ENCODE results near the gene LCNL1.

Gene LCNL1

DNA sequence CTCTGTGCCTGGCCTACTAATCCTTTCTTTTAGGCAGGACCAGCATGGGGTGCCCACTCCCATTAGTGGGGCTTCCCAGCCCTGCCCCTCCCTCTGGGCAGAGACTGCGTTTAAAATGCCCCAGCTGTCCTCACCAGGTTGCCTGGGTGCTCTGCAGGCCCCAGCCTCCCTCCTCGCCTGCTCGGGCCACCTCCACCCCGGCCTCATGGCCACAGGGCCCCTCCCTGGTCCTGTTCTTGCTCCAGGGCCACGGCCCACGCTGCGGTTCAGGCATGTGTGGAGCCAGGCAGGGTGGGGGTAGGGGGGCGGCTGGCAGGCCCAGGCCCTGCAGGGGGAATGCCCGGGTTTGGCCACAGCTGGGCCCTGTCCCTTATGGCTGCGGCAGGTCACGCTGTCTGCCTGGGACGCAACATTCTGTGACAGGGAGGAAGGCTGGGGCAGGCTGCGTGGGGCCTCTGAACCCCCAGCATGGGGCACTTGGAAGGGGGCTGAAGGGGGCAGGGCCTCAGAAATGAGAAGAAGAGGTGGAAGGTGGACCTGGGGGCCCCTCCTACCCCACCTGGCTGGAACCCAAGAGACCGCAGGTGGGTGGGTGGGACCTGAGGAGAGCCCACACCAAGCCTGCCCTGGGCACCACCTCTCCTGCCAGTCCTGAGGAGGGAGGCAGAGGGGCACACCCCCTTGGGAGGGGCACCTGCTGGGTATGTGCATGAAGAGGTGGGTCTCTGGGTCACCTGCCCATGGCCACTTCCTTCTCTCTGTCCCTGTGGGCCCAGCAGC lies 31.1 kb upstream of the LCNL1 start, which contains the start of gene LCN12:
Gene LCN12 (plus strand): TSS at position 733 of the 780 bp plus-strand sequence. CDS start 55 bp downstream, outside the sequence.
- peak within 1 kb of the TSS in 1 of 2 donors; percentile 82 for H3K27ac Mint-ChIP-seq
- peaks cover 22 to 27% of the 10 kb centered on the region in 2 donors for H3K4me1 Mint-ChIP-seq (ENCODE audit: low read depth in 2 of 2)
- peaks cover 3 to 5% of the 10 kb centered on the region in 2 donors for H3K9me3 Mint-ChIP-seq
- H3K36me3 Mint-ChIP-seq (ENCODE audit: insufficient read depth): peaks cover 5% of the 10 kb centered on the region
- no peak within 1 kb of the TSS for H3K4me3 Mint-ChIP-seq
- ATAC-seq (replicated peaks) (no peak), DNase-seq (no peak)
- no peaks in the 10 kb centered on the region for H3K27me3 Mint-ChIP-seq

DNA sequence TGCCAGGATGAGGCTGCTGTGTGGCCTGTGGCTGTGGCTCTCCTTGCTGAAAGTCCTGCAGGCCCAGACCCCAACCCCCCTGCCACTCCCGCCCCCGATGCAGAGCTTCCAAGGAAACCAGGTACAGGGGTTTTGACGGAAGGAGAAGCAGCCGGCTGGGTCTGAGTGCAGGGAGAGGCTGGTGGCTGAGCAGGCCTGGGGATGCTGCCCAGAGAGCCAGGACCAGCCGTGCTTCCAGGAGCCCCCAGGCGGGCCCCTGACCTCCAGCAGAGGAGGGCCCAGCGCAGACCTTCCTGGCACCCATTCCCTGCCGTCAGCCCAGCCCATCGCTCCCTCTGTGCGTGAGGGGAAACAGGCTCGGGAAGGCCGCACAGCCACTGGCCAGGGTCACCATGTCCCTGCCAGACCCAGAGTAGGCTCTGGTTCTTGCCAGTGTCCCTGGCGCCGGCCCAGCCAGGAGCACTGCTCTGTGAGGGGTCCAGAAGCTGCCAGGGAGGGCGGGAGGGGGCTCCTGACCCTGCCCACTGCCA lies 30.4 kb upstream of the LCNL1 start:
- Mint-ChIP-seq H3K4me1 (ENCODE audit: low read depth in 2 of 2) (peaks cover 20 to 24% of the 10 kb centered on the region in 2 donors), H3K27ac (no peak overlapping the region), H3K9me3 (peaks cover 4 to 8% of the 10 kb centered on the region in 2 donors), H3K27me3 (no peaks in the 10 kb centered on the region), H3K36me3 (ENCODE audit: insufficient read depth) (peaks cover 5% of the 10 kb centered on the region), H3K4me3 (no peak overlapping the region)
- DNase-seq (no peak), ATAC-seq (replicated peaks) (no peak)

GRCh38 chr9:136952876-136953770 lies 29.7 kb upstream of the LCNL1 start:
- no peaks in the 10 kb centered on the region for H3K27me3 Mint-ChIP-seq
- H3K4me3 Mint-ChIP-seq: no peak overlapping the region
- peaks cover 5% of the 10 kb centered on the region for H3K36me3 Mint-ChIP-seq (ENCODE audit: insufficient read depth)
- ATAC-seq (replicated peaks): no peak
- peaks cover 4 to 8% of the 10 kb centered on the region in 2 donors for H3K9me3 Mint-ChIP-seq
- DNase-seq: no peak
- peaks cover 26% of the 10 kb centered on the region in 2 donors for H3K4me1 Mint-ChIP-seq (ENCODE audit: low read depth in 2 of 2)
- H3K27ac Mint-ChIP-seq: no peak overlapping the region

- H3K27ac Mint-ChIP-seq: no peak overlapping the region
- H3K4me1 Mint-ChIP-seq (ENCODE audit: low read depth in 2 of 2): peaks cover 23 to 30% of the 10 kb centered on the region in 2 donors
- no peaks in the 10 kb centered on the region for H3K36me3 Mint-ChIP-seq (ENCODE audit: insufficient read depth)
- peaks cover 4 to 8% of the 10 kb centered on the region in 2 donors for H3K9me3 Mint-ChIP-seq
- H3K27me3 Mint-ChIP-seq: no peaks in the 10 kb centered on the region
- DNase-seq (no peak), ATAC-seq (replicated peaks) (no peak)
- H3K4me3 Mint-ChIP-seq: no peak overlapping the region
These were observed 29.0 kb upstream of the LCNL1 start for GRCh38 chr9:136953771-136954269.

DNA sequence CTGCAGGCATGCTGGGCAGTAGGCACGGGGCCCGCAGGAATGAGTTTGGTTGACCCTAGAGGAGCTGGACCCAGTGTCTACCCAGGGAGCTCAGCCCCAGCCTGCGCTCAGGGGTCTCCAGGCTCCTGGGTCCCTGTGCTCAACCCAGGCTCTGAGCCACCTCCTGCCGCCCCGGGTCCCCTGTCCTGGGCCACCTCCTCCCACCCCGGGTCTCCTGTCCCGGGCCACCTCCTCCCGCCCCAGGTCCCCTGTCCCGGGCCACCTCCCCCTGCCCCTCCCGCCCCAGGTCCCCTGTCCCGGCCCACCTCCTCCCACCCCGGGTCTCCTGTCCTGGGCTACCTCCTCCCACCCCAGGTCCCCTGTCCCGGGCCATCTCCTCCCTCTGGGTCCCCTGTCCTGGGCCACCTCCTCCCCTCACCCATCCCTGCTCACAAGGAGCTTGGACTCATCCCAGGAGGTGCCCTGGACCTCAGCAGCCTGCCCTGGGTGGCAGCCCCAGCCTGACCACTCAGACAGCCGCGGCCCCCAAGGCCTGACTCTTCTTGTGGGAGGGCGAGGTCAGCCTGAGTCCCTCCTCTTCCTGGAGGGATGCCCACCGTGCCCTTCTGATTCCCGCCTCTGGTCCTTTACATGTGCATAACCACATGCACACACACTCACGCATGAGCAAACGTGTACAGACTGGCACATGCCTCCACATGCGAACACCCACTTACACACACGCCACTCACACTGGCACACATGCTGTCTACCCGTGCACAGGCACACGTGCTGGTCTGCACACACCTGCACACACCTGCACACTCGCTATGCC lies 28.3 kb upstream of the LCNL1 start:
- DNase-seq: no peak

GRCh38 chr9:136955202-136955942 lies 27.4 kb upstream of the LCNL1 start:
- Mint-ChIP-seq H3K36me3 (ENCODE audit: insufficient read depth) (peaks cover 4% of the 10 kb centered on the region), H3K9me3 (peaks cover 4 to 8% of the 10 kb centered on the region in 2 donors), H3K4me3 (no peak overlapping the region), H3K27me3 (no peaks in the 10 kb centered on the region), H3K4me1 (ENCODE audit: low read depth in 2 of 2) (peaks cover 28 to 37% of the 10 kb centered on the region in 2 donors), H3K27ac (no peak overlapping the region)
- no peak for DNase-seq
- no peak for ATAC-seq (replicated peaks)

More for the DNA sequence above, 28.3 kb upstream of the LCNL1 start:
- Mint-ChIP-seq H3K27me3 (no peaks in the 10 kb centered on the region), H3K36me3 (ENCODE audit: insufficient read depth) (no peaks in the 10 kb centered on the region), H3K4me3 (no peak overlapping the region), H3K9me3 (peaks cover 4 to 8% of the 10 kb centered on the region in 2 donors), H3K27ac (no peak overlapping the region), H3K4me1 (ENCODE audit: low read depth in 2 of 2) (peaks cover 26 to 35% of the 10 kb centered on the region in 2 donors)
- no peak for ATAC-seq (replicated peaks)

- peaks cover 4 to 8% of the 10 kb centered on the region in 2 donors for H3K9me3 Mint-ChIP-seq
- DNase-seq (no peak), ATAC-seq (replicated peaks) (no peak)
- H3K27ac Mint-ChIP-seq: no peak overlapping the region
- no peaks in the 10 kb centered on the region for H3K27me3 Mint-ChIP-seq
- peaks cover 33 to 41% of the 10 kb centered on the region in 2 donors for H3K4me1 Mint-ChIP-seq (ENCODE audit: low read depth in 2 of 2)
- peaks cover 5% of the 10 kb centered on the region for H3K36me3 Mint-ChIP-seq (ENCODE audit: insufficient read depth)
- H3K4me3 Mint-ChIP-seq: no peak overlapping the region
These were observed 26.9 kb upstream of the LCNL1 start for GRCh38 chr9:136955943-136956335.

- peaks cover 5% of the 10 kb centered on the region for H3K36me3 Mint-ChIP-seq (ENCODE audit: insufficient read depth)
- peaks cover 34 to 42% of the 10 kb centered on the region in 2 donors for H3K4me1 Mint-ChIP-seq (ENCODE audit: low read depth in 2 of 2)
- H3K27ac Mint-ChIP-seq: peak overlapping the region in 1 of 2 donors; percentile 80
- no peaks in the 10 kb centered on the region for H3K27me3 Mint-ChIP-seq
- peaks cover 4 to 8% of the 10 kb centered on the region in 2 donors for H3K9me3 Mint-ChIP-seq
- DNase-seq (no peak), ATAC-seq (replicated peaks) (no peak)
- peak overlapping the region; percentile 15 to 16 for H3K4me3 Mint-ChIP-seq
These were observed 26.2 kb upstream of the LCNL1 start for GRCh38 chr9:136956604-136957003.

DNA sequence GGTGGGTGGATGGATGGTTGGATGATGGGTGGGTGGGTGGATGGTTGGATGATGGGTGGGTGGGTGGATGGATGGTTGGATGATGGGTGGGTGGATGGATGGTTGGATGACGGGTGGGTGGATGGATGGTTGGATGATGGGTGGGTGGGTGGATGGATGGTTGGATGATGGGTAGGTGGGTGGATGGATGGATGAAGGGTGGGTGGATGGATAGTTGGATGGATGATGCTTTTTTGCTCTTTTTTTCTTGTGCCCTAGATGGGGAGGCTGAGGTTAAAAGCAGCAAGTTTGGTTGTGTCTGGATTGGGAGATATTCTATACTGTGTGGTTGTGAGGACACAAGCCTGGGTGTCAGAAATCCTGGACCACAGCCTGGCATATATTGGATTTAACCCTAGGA lies 25.3 kb upstream of the LCNL1 start:
- no peak for ATAC-seq (replicated peaks)
- Mint-ChIP-seq H3K4me3 (no peak overlapping the region), H3K27ac (peak overlapping the region in 1 of 2 donors; percentile 93)

GRCh38 chr9:136957901-136958300 lies 24.9 kb upstream of the LCNL1 start:
- DNase-seq (no peak), ATAC-seq (replicated peaks) (no peak)
- H3K27me3 Mint-ChIP-seq: no peaks in the 10 kb centered on the region
- H3K27ac Mint-ChIP-seq: peak overlapping the region in 1 of 2 donors; percentile 93
- H3K9me3 Mint-ChIP-seq: peaks cover 4 to 8% of the 10 kb centered on the region in 2 donors
- H3K36me3 Mint-ChIP-seq (ENCODE audit: insufficient read depth): peaks cover 5% of the 10 kb centered on the region
- H3K4me3 Mint-ChIP-seq: peak overlapping the region in 1 of 2 donors; percentile 79
- H3K4me1 Mint-ChIP-seq (ENCODE audit: low read depth in 2 of 2): peaks cover 44 to 52% of the 10 kb centered on the region in 2 donors

More for the DNA sequence above, 25.3 kb upstream of the LCNL1 start:
- Mint-ChIP-seq H3K4me1 (ENCODE audit: low read depth in 2 of 2) (peaks cover 40 to 48% of the 10 kb centered on the region in 2 donors), H3K27me3 (no peaks in the 10 kb centered on the region), H3K9me3 (peaks cover 4 to 8% of the 10 kb centered on the region in 2 donors), H3K36me3 (ENCODE audit: insufficient read depth) (peaks cover 5% of the 10 kb centered on the region)
- no peak for DNase-seq

DNA sequence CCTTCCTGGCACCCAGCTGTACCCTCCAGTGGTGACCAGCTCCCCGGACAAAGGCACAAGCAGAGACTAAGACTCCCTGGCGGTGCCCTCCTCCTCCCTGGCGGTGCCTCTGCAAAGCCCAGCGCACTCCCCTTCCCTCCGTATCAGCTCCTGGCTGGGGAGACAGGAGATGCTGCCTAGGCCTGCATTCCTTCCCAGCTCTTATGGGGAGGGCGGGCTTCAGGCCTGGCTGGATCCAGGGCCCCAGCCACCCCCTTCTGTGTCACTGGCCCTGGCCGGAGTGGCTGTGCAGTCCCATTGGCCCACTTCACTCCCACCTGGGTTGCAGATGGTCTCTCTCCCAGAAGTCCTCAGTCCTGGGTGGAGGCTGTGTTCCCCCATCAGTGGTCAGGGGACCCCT lies 24.3 kb upstream of the LCNL1 start:
- ATAC-seq (replicated peaks): no peak
- Mint-ChIP-seq H3K36me3 (ENCODE audit: insufficient read depth) (peaks cover 5% of the 10 kb centered on the region), H3K4me1 (ENCODE audit: low read depth in 2 of 2) (peaks cover 49 to 58% of the 10 kb centered on the region in 2 donors), H3K27ac (peak overlapping the region; percentile 81 to 93), H3K27me3 (no peaks in the 10 kb centered on the region), H3K9me3 (peaks cover 4 to 8% of the 10 kb centered on the region in 2 donors), H3K4me3 (peak overlapping the region in 1 of 2 donors; percentile 79)
- no peak for DNase-seq
